K562 (cell line): Measurements from ENCODE around the gene ATM. TPM values are rescaled to one million over a fixed set of nuclear protein-coding genes. Genes with fewer than 3 reads are reported as not detected.

Experiments
- ATAC-seq: fragments of 200-7000 bp; cut with Tn5 transposase; 3 replicates; pipeline ENCODE4 v1.9.1; 2020; ENCODE audit warnings: moderate library complexity
- BruUV-seq: library from RNA; stranded (reverse); fragments of 400-500 nt; replicated peaks from 2 replicates; lab custom pipeline; 2021; lab: Mats Ljungman, UMichigan
- CTCF ChIA-PET: fragments of 300-600 bp; formaldehyde crosslinking; extraction: SDS; loops from one replicate; lab custom pipeline; 2021; ENCODE audit warnings: low intra/inter-chr PET ratio; lab: Yijun Ruan, JAX
- POLR2A ChIA-PET: fragments of 300-600, 350-650 bp; sonication (Branson Sonifier 250); formaldehyde crosslinking; extraction: SDS; loops from one replicate; lab custom pipeline; 2021; ENCODE audit warnings: antibody characterized with exemption, inconsistent platforms; lab: Yijun Ruan, JAX
- DNase-seq, 4 experiments: peaks; one replicate each; pipeline versions ENCODE4 v3.0.0 to v3.0.0-alpha.2; 2011 to 2018; ENCODE audit warnings: low spot score in 3 of 4, mixed read lengths in 3 of 4; ENCODE audit errors: extremely low read depth in 1 of 4
- FAIRE-seq: peaks from 2 replicates; lab custom pipeline; 2011; peaks lifted over from hg19 to GRCh38; lab: Jason Lieb, UNC
- H2AFZ ChIP-seq: 2 replicates; pipeline ENCODE4 v1.6.0; 2011; ENCODE audit warnings: low read depth, low read length, control low read depth, inconsistent platforms
- H3K27ac ChIP-seq: fragments of 200-600 bp; 3 replicates; pipeline ENCODE4 v1.8.0; 2011; ENCODE audit warnings: low read depth, mild to moderate bottlenecking, control low read depth, inconsistent platforms, low read length, moderate library complexity, mixed read lengths; ENCODE audit errors: extremely low read depth
- H3K27me3 ChIP-seq, 2 experiments: fragments of 300-600 bp in 1 of 2; 2 replicates in 1 of 2; 3 replicates in 1 of 2; pipeline versions ENCODE4 v1.6.0 to v1.8.0; 2011; ENCODE audit warnings: inconsistent platforms in 2 of 2, low read length in 2 of 2, mild to moderate bottlenecking in 1 of 2, mixed read lengths in 1 of 2, moderate library complexity in 1 of 2; ENCODE audit not compliant: control insufficient read depth in 2 of 2, insufficient read depth in 2 of 2
- H3K36me3 ChIP-seq: fragments of 300-600 bp; 3 replicates; pipeline ENCODE4 v1.8.0; 2011; ENCODE audit warnings: mild to moderate bottlenecking, low read length, inconsistent platforms; ENCODE audit not compliant: control insufficient read depth, insufficient read depth
- H3K4me1 ChIP-seq, 2 experiments: fragments of 200-600 bp in 1 of 2; replicated peaks in 1 of 2; 2 replicates in 1 of 2; 3 replicates in 1 of 2; pipeline versions ENCODE4 v1.5.1 to v1.8.0; 2011; ENCODE audit warnings: inconsistent platforms in 2 of 2, low read length in 2 of 2, mild to moderate bottlenecking in 1 of 2, mixed read lengths in 1 of 2, moderate library complexity in 1 of 2; ENCODE audit not compliant: control insufficient read depth in 2 of 2, insufficient read depth in 2 of 2
- H3K4me2 ChIP-seq: 2 replicates; pipeline ENCODE4 v1.6.1; 2011; ENCODE audit warnings: low read length, control low read depth, inconsistent platforms, mixed read lengths; ENCODE audit not compliant: insufficient read depth
- H3K4me3 ChIP-seq: fragments of 200-600 bp; sonication (generic), shearing (Covaris generic); 2 replicates; pipeline ENCODE4 v1.5.1; 2016; ENCODE audit warnings: control low read depth, inconsistent platforms
- H3K79me2 ChIP-seq: fragments of 200-600 bp; 3 replicates; pipeline ENCODE4 v1.8.0; 2011; ENCODE audit warnings: low read length, inconsistent platforms; ENCODE audit not compliant: control insufficient read depth, insufficient read depth
- H3K9ac ChIP-seq, 2 experiments: 2 replicates each; pipeline versions ENCODE4 v1.6.0 to v1.6.1; 2011; ENCODE audit warnings: low read depth in 2 of 2, low read length in 2 of 2, control low read depth in 1 of 2, inconsistent platforms in 1 of 2, mild to moderate bottlenecking in 1 of 2, mixed read lengths in 1 of 2; ENCODE audit not compliant: insufficient read depth in 1 of 2
- H3K9me1 ChIP-seq: one replicate; pipeline ENCODE4 v1.6.0; 2011; ENCODE audit warnings: inconsistent platforms, mild to moderate bottlenecking, low read length, moderate library complexity; ENCODE audit not compliant: control insufficient read depth, insufficient read depth
- H3K9me3 ChIP-seq: replicated peaks from 2 replicates; pipeline ENCODE4 v1.5.1; 2011; ENCODE audit warnings: low read depth, low read length, inconsistent platforms; ENCODE audit not compliant: control insufficient read depth, insufficient read depth
- H4K20me1 ChIP-seq: replicated peaks from 2 replicates; pipeline ENCODE4 v1.6.1; 2011; ENCODE audit warnings: low read length, inconsistent platforms, mixed read lengths; ENCODE audit not compliant: control insufficient read depth, insufficient read depth
- CCAR2 ChIP-seq: fragments of 200-400 bp; formaldehyde crosslinking; IDR thresholded peaks from 2 replicates; pipeline ENCODE4 v1.6.1; 2017; ENCODE audit warnings: mild to moderate bottlenecking, low read depth, low read length
- CEBPB ChIP-seq: fragments of 450-650 bp; IDR thresholded peaks from 2 replicates; pipeline ENCODE4 v1.6.1; 2016; ENCODE audit warnings: missing genetic modification characterization, missing compliant biosample characterization
- CEBPG ChIP-seq, 3 experiments: fragments of 200-800 bp in 1 of 3; sonication (Bioruptor generic) in 1 of 3; sonication (generic) in 1 of 3; formaldehyde crosslinking in 1 of 3; IDR thresholded peaks in 2 of 3; conservative IDR thresholded peaks in 1 of 3; 2 replicates each; pipeline versions ENCODE4 v1.6.1 to v1.8.0; 2016 to 2022; ENCODE audit warnings: missing compliant biosample characterization in 2 of 3, missing genetic modification characterization in 2 of 3, mild to moderate bottlenecking in 1 of 3, missing genetic modification reagents in 1 of 3
- PHTF2 ChIP-seq: fragments of 250-450 bp; sonication (Bioruptor Pico); IDR thresholded peaks from 2 replicates; pipeline ENCODE4 v1.5.0; 2021; ENCODE audit warnings: mild to moderate bottlenecking
- ZNF695 ChIP-seq: fragments of 450-650 bp; formaldehyde crosslinking; IDR thresholded peaks from 2 replicates; pipeline ENCODE4 v1.4.0; 2020; ENCODE audit warnings: mild to moderate bottlenecking, moderate library complexity
- WGBS: fragments of 100-300 bp; shearing (Covaris generic); methylation state at CpG from one replicate; pipeline ENCODE4 v1.1.6; 2016; ENCODE audit warnings: low coverage, mixed read lengths; ENCODE audit not compliant: insufficient coverage; ENCODE audit errors: missing lambda C conversion rate; 5-methylcytosine and 5-hydroxymethylcytosine counted together
- in situ Hi-C: fragments of 300-500 bp; cut with MboI; formaldehyde crosslinking; loops from 4 replicates; pipeline ENCODE4 v1.15.0; 2018; ENCODE audit warnings: inconsistent platforms, mixed read lengths
- intact Hi-C: fragments of 100-400 bp; cut with micrococcal nuclease; formaldehyde crosslinking; loops from 2 replicates; pipeline ENCODE4 v1.14.2; 2022
- polyA plus RNA-seq, 8 experiments: library from polyadenylated mRNA; depleted of rRNA in 4 of 8; stranded (reverse) in 5 of 8; unstranded in 3 of 8; fragments of >200 nt; fragmentation: Nextera tagmentation in 2 of 8; fragmentation: Illumina TruSeq in 1 of 8; extraction: Ambion mirVana in 2 of 8; extraction: Trizol in 1 of 8; gene quantifications; 2 replicates each; pipeline versions ENCODE4 v1.2.1 to v1.2.3, GENCODE V29; 2011 to 2014; ENCODE audit warnings: inconsistent platforms in 1 of 8, missing spikeins in 1 of 8
- total RNA-seq, 7 experiments: library from RNA; depleted of rRNA in 6 of 7; stranded (reverse); fragments of >200 nt in 6 of 7; fragmentation: Illumina TruSeq in 2 of 7; extraction: Trizol in 2 of 7; gene quantifications; 2 replicates each; pipeline versions ENCODE4 v1.2.1 to v1.2.3, GENCODE V29; 2011 to 2021; ENCODE audit warnings: low replicate concordance in 1 of 7

The ATM gene
- total and polyA plus RNA-seq, 9 of the 15 experiments (the other 6 are each of a cell fraction or from before 2014, with no cell fraction given) = 8.3 to 46.8 (median 26.2) TPM

DNA sequence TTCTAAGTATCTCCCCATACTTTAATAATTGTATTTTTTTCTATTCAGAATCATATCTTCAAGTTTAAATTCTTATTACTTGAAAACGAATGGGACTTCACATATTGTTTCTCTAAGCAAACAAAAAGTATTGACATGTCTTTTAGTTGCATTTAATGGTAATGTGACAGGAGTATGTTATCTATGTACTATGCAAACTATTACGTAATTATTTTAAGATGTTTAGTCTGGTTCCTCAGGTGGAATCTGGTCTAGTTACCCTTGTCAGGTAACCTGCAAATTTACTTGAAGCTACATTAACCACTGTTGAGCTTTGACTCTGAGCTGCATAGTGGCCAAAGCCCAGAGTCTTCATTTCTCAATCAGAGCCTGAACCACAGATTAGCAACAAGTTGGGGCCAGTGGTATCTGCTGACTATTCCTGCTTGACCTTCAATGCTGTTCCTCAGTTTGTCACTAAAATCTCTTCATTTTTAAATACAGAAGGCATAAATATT lies 110.6 kb downstream of the ATM start:
- no peak for ATAC-seq
- no TSS peak for BruUV-seq
- Histone ChIP-seq H2AFZ (no peak overlapping the region), H3K4me2 (no peak overlapping the region), H3K4me1 (no peaks in the 10 kb centered on the region), H3K79me2 (no peaks in the 10 kb centered on the region), H3K27ac (no peak overlapping the region), H3K36me3 (peaks cover 27% of the 10 kb centered on the region; the same call in 1 of the 3 replicates), H3K27me3 (no peaks in the 10 kb centered on the region), H3K9me3 (no peaks in the 10 kb centered on the region), H4K20me1 (no peaks in the 10 kb centered on the region), H3K4me3 (no peak overlapping the region), H3K9me1 (no peaks in the 10 kb centered on the region), H3K9ac (no peak overlapping the region)
- peak; percentile 15 for FAIRE-seq
- intact Hi-C loops = loop anchor here (10.0 kb wide), 1 partner anchor 311 kb away; no protein-coding TSS in a partner anchor
- ChIA-PET CTCF (no interaction called here), POLR2A (no interaction called here)
- 65% methylated on average over 2 of the region's 2 CpGs for WGBS
- no peak for DNase-seq
- in situ Hi-C loops = no loop called here
- TF ChIP-seq CEBPB (tag) (peak; percentile 80), PHTF2 (no peak), CEBPG (CRISPR knock-in tag; IDR thresholded peaks at IDR 0.05) (no peak), CEBPG (tag; conservative IDR thresholded peaks at IDR 0.05 in 1 of 2, IDR thresholded peaks at IDR 0.05 in 1 of 2) (peak; percentile 43 to 76; a peak in 3 of 4 replicates)

DNA sequence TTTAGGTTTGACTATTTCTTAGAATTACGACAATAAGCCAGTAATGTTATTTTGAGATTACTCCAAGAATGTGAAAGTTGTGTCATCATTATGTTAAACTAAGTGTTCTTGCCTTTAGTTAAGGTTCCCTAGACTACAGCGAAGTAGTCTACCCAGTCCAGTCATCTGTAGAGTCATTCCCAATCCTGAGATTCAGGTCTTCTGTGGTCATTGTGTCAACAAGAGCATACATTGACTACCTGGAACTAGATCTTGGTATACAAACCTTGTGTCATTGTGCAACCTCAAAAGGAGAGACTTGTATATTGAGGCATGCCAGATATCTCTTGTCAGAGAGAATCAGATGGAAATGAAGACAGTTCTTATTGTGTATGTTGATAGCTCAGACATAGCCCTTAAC lies 115.9 kb downstream of the ATM start:
- no peak for FAIRE-seq
- Histone ChIP-seq H3K4me3 (no peak overlapping the region), H3K27ac (no peak overlapping the region), H3K36me3 (peaks cover 7% of the 10 kb centered on the region; the same call in 1 of the 3 replicates), H3K4me2 (no peak overlapping the region), H3K9me1 (no peaks in the 10 kb centered on the region), H3K9me3 (no peaks in the 10 kb centered on the region), H3K79me2 (no peaks in the 10 kb centered on the region), H3K27me3 (no peaks in the 10 kb centered on the region), H3K4me1 (peaks cover 0 to 3% of the 10 kb centered on the region in 2 experiments; a peak in 3 of 5 replicates), H4K20me1 (no peaks in the 10 kb centered on the region), H3K9ac (no peak overlapping the region), H2AFZ (no peak overlapping the region)
- ATAC-seq = no peak
- WGBS = 66% methylated on average over 2 of the region's 2 CpGs
- peak; percentile 55 for TF ChIP-seq CEBPB (tag)
- TF ChIP-seq CCAR2 = no peak
- no peak for TF ChIP-seq ZNF695
- CTCF ChIA-PET = no interaction called here
- POLR2A ChIA-PET = interaction anchor here (1.0 kb wide), 1 partner anchor 8 kb away, joined by 3 read pairs; no protein-coding TSS in a partner anchor
- in situ Hi-C loops (no loop called here), intact Hi-C loops (loop anchor here (10.0 kb wide), 1 partner anchor 306 kb away; no protein-coding TSS in a partner anchor)
- no peak for DNase-seq
- BruUV-seq = no TSS peak
